SK-N-MC (cell line): ENCODE measurements around the gene TIMM17A.

ENCODE experiments used
- DNase-seq: peaks from one replicate; pipeline ENCODE4 v3.0.0-alpha.2; 2011; ENCODE audit warnings: low read depth, low spot score
- H3K27ac ChIP-seq: fragments of 200-600 bp; sonication (generic); 2 replicates; pipeline ENCODE4 v1.5.1; 2016; ENCODE audit warnings: mixed run types
- H3K36me3 ChIP-seq: fragments of 200-600 bp; sonication (generic); 2 replicates; pipeline ENCODE4 v1.6.1; 2017; ENCODE audit warnings: antibody characterized with exemption, low read length, mixed read lengths; ENCODE audit not compliant: insufficient read depth
- H3K4me3 ChIP-seq: fragments of 200-600 bp; sonication (generic); 2 replicates; pipeline ENCODE4 v1.5.1; 2016
- H3K9ac ChIP-seq: fragments of 200-600 bp; sonication (generic); 2 replicates; pipeline ENCODE4 v1.8.0; 2017; ENCODE audit warnings: mixed run types, mixed read lengths; ENCODE audit not compliant: insufficient read length
- H3K9me3 ChIP-seq: fragments of 200-600 bp; sonication (generic); 2 replicates; pipeline ENCODE4 v1.6.1; 2017; ENCODE audit warnings: low read depth, mild to moderate bottlenecking, antibody characterized with exemption, low read length, moderate library complexity, mixed read lengths
- EZH2 ChIP-seq: fragments of 200-600 bp; sonication (generic); IDR thresholded peaks from one replicate; pipeline ENCODE4 v1.6.1; 2017; ENCODE audit warnings: antibody characterized with exemption
- FOXP2 ChIP-seq: optimal IDR thresholded peaks from 2 replicates; pipeline ENCODE3; 2011; ENCODE audit warnings: mild to moderate bottlenecking, moderate library complexity; ENCODE audit not compliant: insufficient read depth; ENCODE audit errors: extremely low read length, control extremely low read depth
- POLR2AphosphoS5 ChIP-seq: IDR thresholded peaks from 2 replicates; pipeline ENCODE4 v1.6.1; 2012; ENCODE audit warnings: mild to moderate bottlenecking, low read depth, low read length, borderline replicate concordance

TIMM17A gene

DNA sequence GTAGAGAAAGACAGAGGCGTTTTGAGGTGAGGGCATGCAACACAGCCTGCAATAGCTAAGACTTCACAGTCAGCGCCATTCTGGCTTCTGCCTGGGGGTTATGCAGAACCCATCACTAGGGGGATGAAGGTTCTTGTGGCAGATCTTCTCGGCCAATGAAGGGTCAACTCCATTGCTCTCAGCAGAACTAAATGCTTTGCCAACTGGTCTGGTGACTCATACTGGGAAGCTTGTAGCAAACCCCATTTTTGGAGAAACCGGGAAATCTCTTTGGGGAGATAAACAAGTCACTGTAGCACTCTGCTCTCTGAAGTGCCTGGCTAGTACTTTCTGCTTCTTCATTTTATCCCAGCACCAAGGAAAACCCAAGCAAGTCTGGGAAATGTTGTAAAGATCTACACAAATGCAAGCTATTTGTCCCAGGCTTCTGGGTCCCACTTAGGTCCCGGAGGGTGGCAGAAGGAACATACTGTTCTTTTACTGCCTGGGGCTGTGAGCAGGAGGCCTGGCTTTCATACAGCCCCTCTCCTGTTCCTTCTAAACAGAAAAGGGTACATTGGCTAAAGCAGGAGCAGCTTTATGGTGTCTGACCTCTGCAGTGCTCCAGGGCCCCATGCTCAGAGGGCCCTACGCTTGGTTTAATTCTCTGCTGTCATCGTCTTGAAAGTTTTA, 37.8 kb upstream of the TIMM17A start:
- no peak overlapping the region for H3K27ac ChIP-seq
- no peak overlapping the region for H3K9ac ChIP-seq
- no peak for DNase-seq
- H3K4me3 ChIP-seq: no peak overlapping the region
- TF ChIP-seq EZH2: no peak
- no peak for TF ChIP-seq FOXP2
- no peak for TF ChIP-seq POLR2AphosphoS5
- no peaks in the 10 kb centered on the region for H3K9me3 ChIP-seq
- no peaks in the 10 kb centered on the region for H3K36me3 ChIP-seq

- Histone ChIP-seq H3K9me3 (no peaks in the 10 kb centered on the region), H3K4me3 (no peak overlapping the region), H3K27ac (no peak overlapping the region), H3K36me3 (no peaks in the 10 kb centered on the region), H3K9ac (no peak overlapping the region)
- no peak for DNase-seq
- TF ChIP-seq POLR2AphosphoS5: no peak
- TF ChIP-seq EZH2: no peak
- no peak for TF ChIP-seq FOXP2
These were observed 37.0 kb upstream of the TIMM17A start for GRCh38 chr1:201918343-201918742.

DNA sequence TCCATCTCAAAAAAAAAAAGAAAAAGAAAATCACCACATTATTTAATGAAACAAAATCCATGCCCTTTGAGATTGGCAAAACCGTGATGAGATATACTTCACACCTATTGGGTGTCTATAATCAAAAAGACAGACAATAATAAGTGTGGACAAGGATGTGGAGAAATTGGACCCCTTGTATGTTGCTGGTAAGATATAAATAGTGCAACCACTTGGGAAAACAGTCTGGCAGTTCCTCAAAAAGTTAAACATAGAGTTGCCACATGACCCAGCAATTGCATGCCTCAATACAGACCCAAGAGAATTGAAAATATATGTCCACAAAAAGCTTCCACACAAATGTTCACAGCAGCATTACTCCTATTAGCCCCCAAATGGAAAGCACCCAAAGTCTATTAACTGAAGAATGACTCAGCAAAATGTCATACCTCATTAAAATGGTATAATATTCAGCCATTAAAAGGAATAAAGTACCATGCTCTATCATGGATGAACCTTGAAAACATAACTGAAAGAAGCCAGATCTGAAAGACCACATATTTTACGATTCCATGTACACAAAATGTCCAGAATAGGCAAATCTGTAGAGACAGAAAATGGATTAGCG, 33.2 kb upstream of the TIMM17A start:
- Histone ChIP-seq H3K4me3 (no peak overlapping the region), H3K36me3 (no peaks in the 10 kb centered on the region), H3K9me3 (no peaks in the 10 kb centered on the region), H3K27ac (no peak overlapping the region), H3K9ac (no peak overlapping the region)
- TF ChIP-seq FOXP2 (no peak), EZH2 (no peak)
- no peak for DNase-seq

DNA sequence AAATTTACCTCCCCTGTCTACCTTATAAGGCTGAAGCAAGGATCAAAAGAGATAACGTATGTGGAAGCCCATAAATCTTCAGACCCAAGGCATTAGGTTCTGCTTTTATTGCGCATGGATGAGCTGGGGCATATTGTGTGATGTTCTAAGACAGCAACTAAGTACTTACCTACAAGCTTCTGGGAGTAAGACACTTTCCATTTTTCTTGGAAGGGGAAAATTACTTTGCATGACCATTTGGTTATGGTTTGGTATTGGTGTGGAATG, 30.1 kb upstream of the TIMM17A start:
- no peak for TF ChIP-seq FOXP2
- no peak for TF ChIP-seq EZH2
- no peak for TF ChIP-seq POLR2AphosphoS5
- H3K36me3 ChIP-seq: no peaks in the 10 kb centered on the region
- H3K9ac ChIP-seq: no peak overlapping the region
- no peak overlapping the region for H3K27ac ChIP-seq
- DNase-seq: no peak
- no peak overlapping the region for H3K4me3 ChIP-seq
- no peaks in the 10 kb centered on the region for H3K9me3 ChIP-seq

GRCh38 chr1:201925981-201926645, 29.2 kb upstream of the TIMM17A start:
- Histone ChIP-seq H3K4me3 (no peak overlapping the region), H3K36me3 (no peaks in the 10 kb centered on the region), H3K27ac (no peak overlapping the region), H3K9ac (no peak overlapping the region), H3K9me3 (no peaks in the 10 kb centered on the region)
- DNase-seq: no peak
- TF ChIP-seq POLR2AphosphoS5: no peak
- TF ChIP-seq EZH2: no peak
- no peak for TF ChIP-seq FOXP2

DNA sequence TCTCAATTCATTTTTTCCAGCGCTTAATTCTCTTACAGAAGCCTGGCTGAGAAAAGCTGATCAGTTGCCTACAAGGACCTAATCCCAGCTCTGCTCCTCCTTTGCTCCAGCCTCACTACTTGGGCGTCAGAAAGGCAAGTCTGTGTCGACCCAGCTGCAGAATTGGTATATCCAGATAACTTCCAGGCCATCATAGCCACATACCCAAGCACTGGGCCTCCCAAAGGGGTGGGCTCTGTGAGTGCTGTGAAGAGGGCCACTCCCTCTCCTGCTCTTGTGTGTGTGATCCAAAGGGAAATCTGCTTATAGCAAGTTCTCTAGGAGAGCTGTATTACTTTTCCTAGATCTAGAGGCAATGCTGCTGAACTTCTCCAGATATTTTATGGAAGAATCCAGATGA, 27.0 kb upstream of the TIMM17A start:
- Histone ChIP-seq H3K9ac (no peak overlapping the region), H3K36me3 (no peaks in the 10 kb centered on the region), H3K9me3 (no peaks in the 10 kb centered on the region), H3K27ac (no peak overlapping the region), H3K4me3 (no peak overlapping the region)
- no peak for TF ChIP-seq FOXP2
- no peak for TF ChIP-seq POLR2AphosphoS5
- TF ChIP-seq EZH2: no peak
- no peak for DNase-seq

- DNase-seq: no peak
- TF ChIP-seq POLR2AphosphoS5 (no peak), FOXP2 (no peak), EZH2 (no peak)
- H3K9ac ChIP-seq: no peak overlapping the region
- no peak overlapping the region for H3K27ac ChIP-seq
- no peak overlapping the region for H3K4me3 ChIP-seq
- H3K9me3 ChIP-seq: no peaks in the 10 kb centered on the region
- no peaks in the 10 kb centered on the region for H3K36me3 ChIP-seq
These were observed 25.2 kb upstream of the TIMM17A start for GRCh38 chr1:201930137-201930536.

GRCh38 chr1:201930803-201931202, 24.5 kb upstream of the TIMM17A start:
- no peak for TF ChIP-seq POLR2AphosphoS5
- TF ChIP-seq EZH2: no peak
- TF ChIP-seq FOXP2: no peak

GRCh38 chr1:201933840-201934430, 21.4 kb upstream of the TIMM17A start:
- Histone ChIP-seq H3K4me3 (no peak overlapping the region), H3K36me3 (no peaks in the 10 kb centered on the region), H3K9me3 (no peaks in the 10 kb centered on the region), H3K27ac (no peak overlapping the region), H3K9ac (no peak overlapping the region)
- no peak for DNase-seq
- no peak for TF ChIP-seq FOXP2
- no peak for TF ChIP-seq POLR2AphosphoS5
- TF ChIP-seq EZH2: no peak

More at GRCh38 chr1:201930803-201931202, 24.5 kb upstream of the TIMM17A start:
- Histone ChIP-seq H3K4me3 (no peak overlapping the region), H3K36me3 (no peaks in the 10 kb centered on the region), H3K9me3 (no peaks in the 10 kb centered on the region), H3K27ac (no peak overlapping the region), H3K9ac (no peak overlapping the region)
- no peak for DNase-seq
